Thyroid gland (tissue), 4 donors: ENCODE data around the gene RBP3.

Source experiments
- CTCF ChIP-seq, 6 experiments: fragments of 200-600 bp in 3 of 6; fragments of 450-650 bp in 3 of 6; sonication (generic) in 3 of 6; IDR thresholded peaks; one replicate each; pipeline ENCODE4 v1.5.1; 2016 to 2019; ENCODE audit warnings: antibody characterized with exemption in 6 of 6, mild to moderate bottlenecking in 2 of 6, inconsistent platforms in 1 of 6, moderate library complexity in 1 of 6
- POLR2A ChIP-seq, 2 donors: fragments of 450-650 bp; IDR thresholded peaks; one replicate each; pipeline ENCODE4 v1.6.1; 2017; ENCODE audit warnings: antibody characterized with exemption in 2 of 2, mild to moderate bottlenecking in 2 of 2, moderate library complexity in 1 of 2

GRCh38 chr10:47317251-47317650 lies 30.9 kb upstream of the RBP3 start:
- no peak for TF ChIP-seq CTCF (IDR thresholded peaks at IDR 0.05)
- TF ChIP-seq POLR2A (IDR thresholded peaks at IDR 0.05) = no peak
